K562 (cell line): ENCODE results near the gene ST3GAL3. TPM values are rescaled to one million over a fixed set of nuclear protein-coding genes. Genes with fewer than 3 reads are reported as not detected.

ENCODE experiments used
- ATAC-seq: fragments of 200-7000 bp; cut with Tn5 transposase; 3 replicates; pipeline ENCODE4 v1.9.1; 2020; ENCODE audit warnings: moderate library complexity
- BruUV-seq: library from RNA; stranded (reverse); fragments of 400-500 nt; replicated peaks from 2 replicates; lab custom pipeline; 2021; lab: Mats Ljungman, UMichigan
- CTCF ChIA-PET: fragments of 300-600 bp; formaldehyde crosslinking; extraction: SDS; loops from one replicate; lab custom pipeline; 2021; ENCODE audit warnings: low intra/inter-chr PET ratio; lab: Yijun Ruan, JAX
- POLR2A ChIA-PET: fragments of 300-600, 350-650 bp; sonication (Branson Sonifier 250); formaldehyde crosslinking; extraction: SDS; loops from one replicate; lab custom pipeline; 2021; ENCODE audit warnings: antibody characterized with exemption, inconsistent platforms; lab: Yijun Ruan, JAX
- DNase-seq, 4 experiments: peaks; one replicate each; pipeline versions ENCODE4 v3.0.0 to v3.0.0-alpha.2; 2011 to 2018; ENCODE audit warnings: low spot score in 3 of 4, mixed read lengths in 3 of 4; ENCODE audit errors: extremely low read depth in 1 of 4
- FAIRE-seq: peaks from 2 replicates; lab custom pipeline; 2011; peaks lifted over from hg19 to GRCh38; lab: Jason Lieb, UNC
- H2AFZ ChIP-seq: 2 replicates; pipeline ENCODE4 v1.6.0; 2011; ENCODE audit warnings: low read depth, low read length, control low read depth, inconsistent platforms
- H3K27ac ChIP-seq: fragments of 200-600 bp; 3 replicates; pipeline ENCODE4 v1.8.0; 2011; ENCODE audit warnings: low read depth, mild to moderate bottlenecking, control low read depth, inconsistent platforms, low read length, moderate library complexity, mixed read lengths; ENCODE audit errors: extremely low read depth
- H3K27me3 ChIP-seq, 2 experiments: fragments of 300-600 bp in 1 of 2; 2 replicates in 1 of 2; 3 replicates in 1 of 2; pipeline versions ENCODE4 v1.6.0 to v1.8.0; 2011; ENCODE audit warnings: inconsistent platforms in 2 of 2, low read length in 2 of 2, mild to moderate bottlenecking in 1 of 2, mixed read lengths in 1 of 2, moderate library complexity in 1 of 2; ENCODE audit not compliant: control insufficient read depth in 2 of 2, insufficient read depth in 2 of 2
- H3K36me3 ChIP-seq: fragments of 300-600 bp; 3 replicates; pipeline ENCODE4 v1.8.0; 2011; ENCODE audit warnings: mild to moderate bottlenecking, low read length, inconsistent platforms; ENCODE audit not compliant: control insufficient read depth, insufficient read depth
- H3K4me1 ChIP-seq, 2 experiments: fragments of 200-600 bp in 1 of 2; replicated peaks in 1 of 2; 2 replicates in 1 of 2; 3 replicates in 1 of 2; pipeline versions ENCODE4 v1.5.1 to v1.8.0; 2011; ENCODE audit warnings: inconsistent platforms in 2 of 2, low read length in 2 of 2, mild to moderate bottlenecking in 1 of 2, mixed read lengths in 1 of 2, moderate library complexity in 1 of 2; ENCODE audit not compliant: control insufficient read depth in 2 of 2, insufficient read depth in 2 of 2
- H3K4me2 ChIP-seq: 2 replicates; pipeline ENCODE4 v1.6.1; 2011; ENCODE audit warnings: low read length, control low read depth, inconsistent platforms, mixed read lengths; ENCODE audit not compliant: insufficient read depth
- H3K4me3 ChIP-seq: fragments of 200-600 bp; sonication (generic), shearing (Covaris generic); 2 replicates; pipeline ENCODE4 v1.5.1; 2016; ENCODE audit warnings: control low read depth, inconsistent platforms
- H3K79me2 ChIP-seq: fragments of 200-600 bp; 3 replicates; pipeline ENCODE4 v1.8.0; 2011; ENCODE audit warnings: low read length, inconsistent platforms; ENCODE audit not compliant: control insufficient read depth, insufficient read depth
- H3K9ac ChIP-seq, 2 experiments: 2 replicates each; pipeline versions ENCODE4 v1.6.0 to v1.6.1; 2011; ENCODE audit warnings: low read depth in 2 of 2, low read length in 2 of 2, control low read depth in 1 of 2, inconsistent platforms in 1 of 2, mild to moderate bottlenecking in 1 of 2, mixed read lengths in 1 of 2; ENCODE audit not compliant: insufficient read depth in 1 of 2
- H3K9me1 ChIP-seq: one replicate; pipeline ENCODE4 v1.6.0; 2011; ENCODE audit warnings: inconsistent platforms, mild to moderate bottlenecking, low read length, moderate library complexity; ENCODE audit not compliant: control insufficient read depth, insufficient read depth
- H3K9me3 ChIP-seq: replicated peaks from 2 replicates; pipeline ENCODE4 v1.5.1; 2011; ENCODE audit warnings: low read depth, low read length, inconsistent platforms; ENCODE audit not compliant: control insufficient read depth, insufficient read depth
- H4K20me1 ChIP-seq: replicated peaks from 2 replicates; pipeline ENCODE4 v1.6.1; 2011; ENCODE audit warnings: low read length, inconsistent platforms, mixed read lengths; ENCODE audit not compliant: control insufficient read depth, insufficient read depth
- CBX3 ChIP-seq, 2 experiments: IDR thresholded peaks; 1 replicate in 1 of 2; 2 replicates in 1 of 2; pipeline ENCODE4 v1.6.1; 2012; ENCODE audit warnings: inconsistent platforms in 2 of 2, low read length in 2 of 2, borderline replicate concordance in 1 of 2, control low read depth in 1 of 2
- HNRNPLL ChIP-seq: fragments of 200-400 bp; formaldehyde crosslinking; IDR thresholded peaks from 2 replicates; pipeline ENCODE4 v1.6.1; 2017; ENCODE audit warnings: low read length, low read depth, mild to moderate bottlenecking; ENCODE audit not compliant: poor library complexity, severe bottlenecking
- NR3C1 ChIP-seq: sonication (generic); formaldehyde crosslinking; IDR thresholded peaks from 2 replicates; pipeline ENCODE4 v1.8.1; 2022; ENCODE audit warnings: missing genetic modification reagents
- ZKSCAN1 ChIP-seq: fragments of 150-350 bp; IDR thresholded peaks from 2 replicates; pipeline ENCODE4 v1.6.1; 2016; ENCODE audit warnings: low read depth, low read length
- WGBS: fragments of 100-300 bp; shearing (Covaris generic); methylation state at CpG from one replicate; pipeline ENCODE4 v1.1.6; 2016; ENCODE audit warnings: low coverage, mixed read lengths; ENCODE audit not compliant: insufficient coverage; ENCODE audit errors: missing lambda C conversion rate; 5-methylcytosine and 5-hydroxymethylcytosine counted together
- in situ Hi-C: fragments of 300-500 bp; cut with MboI; formaldehyde crosslinking; loops from 4 replicates; pipeline ENCODE4 v1.15.0; 2018; ENCODE audit warnings: inconsistent platforms, mixed read lengths
- intact Hi-C: fragments of 100-400 bp; cut with micrococcal nuclease; formaldehyde crosslinking; loops from 2 replicates; pipeline ENCODE4 v1.14.2; 2022
- polyA plus RNA-seq, 8 experiments: library from polyadenylated mRNA; depleted of rRNA in 4 of 8; stranded (reverse) in 5 of 8; unstranded in 3 of 8; fragments of >200 nt; fragmentation: Nextera tagmentation in 2 of 8; fragmentation: Illumina TruSeq in 1 of 8; extraction: Ambion mirVana in 2 of 8; extraction: Trizol in 1 of 8; gene quantifications; 2 replicates each; pipeline versions ENCODE4 v1.2.1 to v1.2.3, GENCODE V29; 2011 to 2014; ENCODE audit warnings: inconsistent platforms in 1 of 8, missing spikeins in 1 of 8
- total RNA-seq, 7 experiments: library from RNA; depleted of rRNA in 6 of 7; stranded (reverse); fragments of >200 nt in 6 of 7; fragmentation: Illumina TruSeq in 2 of 7; extraction: Trizol in 2 of 7; gene quantifications; 2 replicates each; pipeline versions ENCODE4 v1.2.1 to v1.2.3, GENCODE V29; 2011 to 2021; ENCODE audit warnings: low replicate concordance in 1 of 7
- TF ChIP-seq, protein P1 (sequence below): fragments of 450-650 bp; formaldehyde crosslinking; IDR thresholded peaks from 2 replicates; pipeline ENCODE4 v1.4.0; 2022; ENCODE audit warnings: missing genetic modification characterization
- TF ChIP-seq, protein P2 (sequence below): IDR thresholded peaks from 2 replicates; pipeline ENCODE4 v1.6.1; 2012; ENCODE audit warnings: low read depth, low read length, improper control_type of control experiment, borderline replicate concordance
- TF ChIP-seq, protein P3 (sequence below): sonication (generic); formaldehyde crosslinking; IDR thresholded peaks from 2 replicates; pipeline ENCODE4 v1.8.0; 2023; ENCODE audit warnings: mild to moderate bottlenecking, missing genetic modification reagents

The ST3GAL3 gene
- total and polyA plus RNA-seq, 9 of the 15 experiments (the other 6 are each of a cell fraction or from before 2014, with no cell fraction given), result 1.2 to 18.9 (median 11.0) TPM

DNA sequence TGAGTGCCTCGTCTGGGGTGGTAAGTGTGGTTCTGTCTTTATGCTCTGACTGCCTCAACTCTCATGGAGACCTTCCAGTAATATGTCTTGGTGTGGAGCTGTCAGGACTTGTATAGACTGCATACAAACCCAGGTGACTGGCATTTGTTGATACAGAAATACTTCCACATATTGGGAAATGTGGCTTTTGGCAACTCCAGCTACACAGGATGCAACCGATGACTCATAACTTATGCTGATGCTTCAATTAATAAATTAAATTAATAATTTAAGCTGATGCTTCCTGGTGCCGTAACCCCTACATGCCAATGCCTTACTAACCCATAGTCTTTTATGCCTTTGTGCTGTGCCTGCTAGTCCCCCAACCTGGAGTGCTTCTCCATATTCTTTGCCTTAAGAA lies 154.0 kb downstream of the ST3GAL3 start (continued):
- TF ChIP-seq, protein P1, sequence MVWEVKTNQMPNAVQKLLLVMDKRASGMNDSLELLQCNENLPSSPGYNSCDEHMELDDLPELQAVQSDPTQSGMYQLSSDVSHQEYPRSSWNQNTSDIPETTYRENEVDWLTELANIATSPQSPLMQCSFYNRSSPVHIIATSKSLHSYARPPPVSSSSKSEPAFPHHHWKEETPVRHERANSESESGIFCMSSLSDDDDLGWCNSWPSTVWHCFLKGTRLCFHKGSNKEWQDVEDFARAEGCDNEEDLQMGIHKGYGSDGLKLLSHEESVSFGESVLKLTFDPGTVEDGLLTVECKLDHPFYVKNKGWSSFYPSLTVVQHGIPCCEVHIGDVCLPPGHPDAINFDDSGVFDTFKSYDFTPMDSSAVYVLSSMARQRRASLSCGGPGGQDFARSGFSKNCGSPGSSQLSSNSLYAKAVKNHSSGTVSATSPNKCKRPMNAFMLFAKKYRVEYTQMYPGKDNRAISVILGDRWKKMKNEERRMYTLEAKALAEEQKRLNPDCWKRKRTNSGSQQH (CRISPR knock-in tag), result no peak
- no peak for TF ChIP-seq HNRNPLL
- no peak for TF ChIP-seq CBX3 (IDR thresholded peaks at IDR 0.05; ENCODE audit: borderline replicate concordance in 1 of 2, low read length in 2 of 2)
- TF ChIP-seq NR3C1 (CRISPR knock-in tag), result no peak
- TF ChIP-seq, protein P2, sequence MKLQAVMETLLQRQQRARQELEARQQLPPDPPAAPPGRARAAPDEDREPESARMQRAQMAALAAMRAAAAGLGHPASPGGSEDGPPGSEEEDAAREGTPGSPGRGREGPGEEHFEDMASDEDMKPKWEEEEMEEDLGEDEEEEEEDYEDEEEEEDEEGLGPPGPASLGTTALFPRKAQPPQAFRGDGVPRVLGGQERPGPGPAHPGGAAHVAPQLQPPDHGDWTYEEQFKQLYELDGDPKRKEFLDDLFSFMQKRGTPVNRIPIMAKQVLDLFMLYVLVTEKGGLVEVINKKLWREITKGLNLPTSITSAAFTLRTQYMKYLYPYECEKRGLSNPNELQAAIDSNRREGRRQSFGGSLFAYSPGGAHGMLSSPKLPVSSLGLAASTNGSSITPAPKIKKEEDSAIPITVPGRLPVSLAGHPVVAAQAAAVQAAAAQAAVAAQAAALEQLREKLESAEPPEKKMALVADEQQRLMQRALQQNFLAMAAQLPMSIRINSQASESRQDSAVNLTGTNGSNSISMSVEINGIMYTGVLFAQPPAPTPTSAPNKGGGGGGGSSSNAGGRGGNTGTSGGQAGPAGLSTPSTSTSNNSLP, result no peak

DNA sequence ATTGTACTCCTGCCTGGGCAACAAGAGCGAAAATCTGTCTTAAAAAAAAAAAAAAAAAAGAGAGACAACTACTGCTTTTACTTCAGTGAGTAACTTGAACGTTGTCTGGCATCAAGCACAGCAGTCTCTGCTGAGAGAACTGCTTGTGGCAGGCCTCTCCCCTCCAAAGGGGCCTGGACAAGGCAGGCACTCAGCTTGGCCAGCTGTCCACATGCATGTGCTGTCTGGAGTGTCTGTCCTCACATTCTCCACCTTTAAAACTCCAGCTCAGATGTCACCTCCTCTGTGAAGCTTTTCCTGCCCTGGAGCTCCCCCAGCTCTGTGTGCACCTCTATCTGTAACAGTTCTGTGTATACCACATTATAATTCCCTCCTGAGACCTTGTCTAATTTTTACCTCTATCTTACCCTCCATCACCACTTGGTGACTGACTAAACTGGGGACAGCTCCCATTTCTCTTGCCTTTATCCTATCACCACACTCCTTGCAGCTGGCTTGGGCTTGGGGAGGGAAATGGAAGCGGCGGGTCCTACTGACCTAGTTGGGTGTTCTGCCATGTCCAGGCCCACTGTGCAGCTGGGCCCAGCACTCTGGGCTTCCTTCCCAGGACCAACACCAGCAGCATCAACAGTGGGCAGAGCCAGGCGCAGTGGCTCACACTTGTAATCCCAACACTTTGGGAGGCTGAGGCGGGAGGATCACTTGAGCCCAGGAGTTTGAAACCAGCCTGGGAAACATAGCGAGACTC lies 154.8 kb downstream of the ST3GAL3 start:
- H3K4me3 ChIP-seq, result no peak overlapping the region
- H3K4me2 ChIP-seq, result no peak overlapping the region
- intact Hi-C loops (no loop called here), in situ Hi-C loops (no loop called here)
- no peak overlapping the region for H3K9ac ChIP-seq
- 82% methylated on average over 5 of the region's 7 CpGs for WGBS
- peaks cover 2% of the 10 kb centered on the region for H3K9me1 ChIP-seq
- H3K27me3 ChIP-seq, result no peaks in the 10 kb centered on the region
- ATAC-seq (no peak), FAIRE-seq (no peak), DNase-seq (no peak)
- H3K9me3 ChIP-seq, result no peaks in the 10 kb centered on the region
- H3K36me3 ChIP-seq, result peaks cover 8% of the 10 kb centered on the region; the same call in 1 of the 3 replicates
- no peak overlapping the region for H3K27ac ChIP-seq
- no peaks in the 10 kb centered on the region for H3K79me2 ChIP-seq
- BruUV-seq, result no TSS peak
- H4K20me1 ChIP-seq, result no peaks in the 10 kb centered on the region; the same call in 1 of the 2 replicates
- no peak for TF ChIP-seq ZKSCAN1
- TF ChIP-seq, protein P3, sequence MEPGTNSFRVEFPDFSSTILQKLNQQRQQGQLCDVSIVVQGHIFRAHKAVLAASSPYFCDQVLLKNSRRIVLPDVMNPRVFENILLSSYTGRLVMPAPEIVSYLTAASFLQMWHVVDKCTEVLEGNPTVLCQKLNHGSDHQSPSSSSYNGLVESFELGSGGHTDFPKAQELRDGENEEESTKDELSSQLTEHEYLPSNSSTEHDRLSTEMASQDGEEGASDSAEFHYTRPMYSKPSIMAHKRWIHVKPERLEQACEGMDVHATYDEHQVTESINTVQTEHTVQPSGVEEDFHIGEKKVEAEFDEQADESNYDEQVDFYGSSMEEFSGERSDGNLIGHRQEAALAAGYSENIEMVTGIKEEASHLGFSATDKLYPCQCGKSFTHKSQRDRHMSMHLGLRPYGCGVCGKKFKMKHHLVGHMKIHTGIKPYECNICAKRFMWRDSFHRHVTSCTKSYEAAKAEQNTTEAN (CRISPR knock-in tag), result no peak
- POLR2A ChIA-PET, result interaction anchor here (0.6 to 3.1 kb wide), 8 partner anchors 12 to 1706 kb away, joined by 3 to 14 read pairs (median 4); no protein-coding TSS in a partner anchor
- CTCF ChIA-PET, result no interaction called here
- H2AFZ ChIP-seq, result no peak overlapping the region
- peaks cover 15 to 20% of the 10 kb centered on the region in 2 experiments for H3K4me1 ChIP-seq
